HepG2 (cell line): ENCODE data around the gene MICAL3. TPM values are rescaled to one million over a fixed set of nuclear protein-coding genes. Genes with fewer than 3 reads are reported as not detected.
"Not testable (repeated sequence)": the region's sequence is repeated elsewhere in the genome, so short reads cannot be mapped to it uniquely, and the experiment has no call there.

Experiments
- ATAC-seq: fragments of 200-7000 bp; cut with Tn5 transposase; 3 replicates; pipeline ENCODE4 v1.9.1; 2020; ENCODE audit warnings: mild to moderate bottlenecking, moderate library complexity
- BruUV-seq: library from RNA; stranded (reverse); fragments of 400-500 nt; replicated peaks from 2 replicates; lab custom pipeline; 2021; lab: Mats Ljungman, UMichigan
- CTCF ChIA-PET: fragments of 300-600 bp; formaldehyde crosslinking; extraction: SDS; loops from one replicate; lab custom pipeline; 2021; ENCODE audit warnings: low total read pairs, inconsistent platforms, low intra/inter-chr PET ratio; lab: Yijun Ruan, JAX
- POLR2A ChIA-PET: fragments of 350-600 bp; sonication (Branson Sonifier 250); formaldehyde crosslinking; loops from one replicate; lab custom pipeline; 2020; ENCODE audit warnings: antibody characterized with exemption, inconsistent platforms; lab: Yijun Ruan, JAX
- DNase-seq: peaks from one replicate; pipeline ENCODE4 v3.0.0-alpha.2; 2015; ENCODE audit warnings: low spot score
- FAIRE-seq: peaks from 3 replicates; lab custom pipeline; 2011; peaks lifted over from hg19 to GRCh38; lab: Jason Lieb, UNC
- H2AFZ ChIP-seq: one replicate; pipeline ENCODE4 v1.6.1; 2011; ENCODE audit warnings: low read length, inconsistent platforms
- H3K27ac ChIP-seq: fragments of 300-600 bp; 3 replicates; pipeline ENCODE4 v1.8.0; 2011; ENCODE audit warnings: mixed run types, mild to moderate bottlenecking, mixed read lengths, low read length, inconsistent platforms; ENCODE audit not compliant: insufficient read depth; ENCODE audit errors: extremely low read length
- H3K27me3 ChIP-seq, 2 experiments: fragments of 200-600 bp in 1 of 2; 2 replicates in 1 of 2; 3 replicates in 1 of 2; pipeline versions ENCODE4 v1.6.0 to v1.8.0; 2011; ENCODE audit warnings: low read length in 2 of 2, mild to moderate bottlenecking in 2 of 2, moderate library complexity in 2 of 2, inconsistent platforms in 1 of 2; ENCODE audit not compliant: insufficient read depth in 2 of 2, control insufficient read depth in 1 of 2
- H3K36me3 ChIP-seq, 2 experiments: fragments of 200-600 bp in 1 of 2; replicated peaks in 1 of 2; 2 replicates in 1 of 2; 3 replicates in 1 of 2; pipeline versions ENCODE4 v1.5.1 to v1.8.0; 2011; ENCODE audit warnings: low read length in 2 of 2, inconsistent platforms in 1 of 2; ENCODE audit not compliant: insufficient read depth in 2 of 2, control insufficient read depth in 1 of 2
- H3K4me1 ChIP-seq: 2 replicates; pipeline ENCODE4 v1.5.1; 2012; ENCODE audit warnings: low read length, inconsistent platforms; ENCODE audit not compliant: insufficient read depth
- H3K4me2 ChIP-seq: 2 replicates; pipeline ENCODE4 v1.6.0; 2011; ENCODE audit warnings: low read depth, low read length, inconsistent platforms
- H3K4me3 ChIP-seq, 3 experiments: fragments of 200-600 bp in 1 of 3; sonication (generic), shearing (Covaris generic) in 1 of 3; replicated peaks in 1 of 3; 2 replicates each; pipeline ENCODE4 v1.5.1; 2011 to 2016; ENCODE audit warnings: low read length in 3 of 3, inconsistent platforms in 2 of 3, low read depth in 2 of 3, mild to moderate bottlenecking in 2 of 3, control low read depth in 1 of 3, mixed read lengths in 1 of 3; ENCODE audit not compliant: insufficient read depth in 1 of 3
- H3K79me2 ChIP-seq: one replicate; pipeline ENCODE4 v1.6.1; 2011; ENCODE audit warnings: low read length, inconsistent platforms; ENCODE audit not compliant: insufficient read depth
- H3K9ac ChIP-seq: 2 replicates; pipeline ENCODE4 v1.6.0; 2011; ENCODE audit warnings: mild to moderate bottlenecking, low read depth, low read length, inconsistent platforms; ENCODE audit not compliant: insufficient read depth
- H3K9me3 ChIP-seq: 2 replicates; pipeline ENCODE4 v1.5.1; 2012; ENCODE audit warnings: mild to moderate bottlenecking, low read length
- H4K20me1 ChIP-seq: 2 replicates; pipeline ENCODE4 v1.6.0; 2011; ENCODE audit warnings: inconsistent platforms, mild to moderate bottlenecking, low read length, moderate library complexity; ENCODE audit not compliant: insufficient read depth
- ELF4 ChIP-seq: sonication (generic); formaldehyde crosslinking; IDR thresholded peaks from 2 replicates; pipeline ENCODE4 v1.5.0; 2020; ENCODE audit warnings: missing genetic modification reagents, mild to moderate bottlenecking, moderate library complexity, borderline replicate concordance
- SYNCRIP ChIP-seq: fragments of 200-400 bp; formaldehyde crosslinking; IDR thresholded peaks from 2 replicates; pipeline ENCODE4 v1.6.1; 2018; ENCODE audit warnings: mild to moderate bottlenecking, low read depth, low read length; ENCODE audit not compliant: insufficient read depth
- WGBS: methylation state at CpG from one replicate; pipeline ENCODE4 v1.1.6; 2017; ENCODE audit warnings: low lambda C conversion rate; 5-methylcytosine and 5-hydroxymethylcytosine counted together
- in situ Hi-C: cut with HindIII; loops from 2 replicates; pipeline ENCODE4 v1.10.0; 2017; ENCODE audit warnings: low pct_unique_long_range_greater_than_20kb; ENCODE audit not compliant: extremely low pct_ligation_motif_present
- intact Hi-C: fragments of 100-400 bp; cut with micrococcal nuclease; formaldehyde crosslinking; loops from one replicate; pipeline ENCODE4 v1.10.0; 2022; ENCODE audit not compliant: unreplicated experiment
- polyA plus RNA-seq, 8 experiments: library from polyadenylated mRNA; depleted of rRNA in 3 of 8; stranded (reverse) in 7 of 8; unstranded in 1 of 8; fragments of >200 nt; fragmentation: Illumina TruSeq in 4 of 8; extraction: Trizol in 4 of 8; gene quantifications; 2 replicates each; pipeline versions ENCODE4 v1.2.1 to v1.2.3, GENCODE V29; 2011 to 2016; ENCODE audit warnings: low read depth in 4 of 8, missing spikeins in 1 of 8, mixed read lengths in 1 of 8; ENCODE audit not compliant: insufficient read depth in 1 of 8
- total RNA-seq, 5 experiments: library from RNA; depleted of rRNA; stranded (reverse); fragments of >200 nt; fragmentation: Illumina TruSeq; extraction: Trizol; gene quantifications; 2 replicates each; pipeline ENCODE4 v1.2.3, GENCODE V29; 2016; ENCODE audit warnings: low read depth in 1 of 5

Gene MICAL3
- total and polyA plus RNA-seq, 2 of the 13 experiments (the other 11 are each of a cell fraction or from before 2014, with no cell fraction given) = 5.3 to 12.5 TPM

DNA sequence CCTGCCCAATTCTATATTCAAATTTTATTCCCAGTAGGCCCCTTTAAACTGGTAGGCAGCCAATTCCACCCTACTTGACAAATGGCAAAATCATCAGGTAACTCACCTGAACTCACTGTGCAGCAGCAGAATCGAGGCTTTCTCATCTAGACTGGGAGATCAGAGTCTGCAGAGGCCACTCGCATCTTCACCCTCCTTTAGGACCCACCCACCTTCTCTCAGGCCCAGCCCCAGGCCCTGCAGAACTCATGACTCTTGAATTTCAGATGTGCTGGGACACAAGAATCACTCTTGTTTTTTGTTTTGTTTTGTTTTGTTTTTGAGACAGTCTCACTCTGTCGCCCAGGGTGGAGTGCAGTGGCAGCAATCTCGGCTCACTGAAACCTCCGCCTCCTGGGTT is 38.8 kb downstream of the MICAL3 start:
- WGBS = 88% methylated on average over 5 of the region's 5 CpGs
- Histone ChIP-seq H4K20me1 (no peaks in the 10 kb centered on the region), H3K9me3 (no peaks in the 10 kb centered on the region), H2AFZ (no peak overlapping the region), H3K27ac (no peak overlapping the region), H3K4me2 (no peak overlapping the region), H3K4me3 (no peak overlapping the region)
- in situ Hi-C loops = no loop called here
- POLR2A ChIA-PET = no interaction called here
- BruUV-seq = no TSS peak
- intact Hi-C loops = no loop called here
- no peak for TF ChIP-seq SYNCRIP
- TF ChIP-seq ELF4 (CRISPR knock-in tag) = no peak
- TF ChIP-seq, all 625 proteins: peak for 0
- no peaks in the 10 kb centered on the region for H3K36me3 ChIP-seq
- DNase-seq (no peak), FAIRE-seq (no peak), ATAC-seq (no peak)
- H3K4me1 ChIP-seq = peaks cover 29% of the 10 kb centered on the region
- CTCF ChIA-PET = no interaction called here
- no peaks in the 10 kb centered on the region for H3K27me3 ChIP-seq
- H3K9ac ChIP-seq = no peak overlapping the region
- peaks cover 66% of the 10 kb centered on the region for H3K79me2 ChIP-seq

DNA sequence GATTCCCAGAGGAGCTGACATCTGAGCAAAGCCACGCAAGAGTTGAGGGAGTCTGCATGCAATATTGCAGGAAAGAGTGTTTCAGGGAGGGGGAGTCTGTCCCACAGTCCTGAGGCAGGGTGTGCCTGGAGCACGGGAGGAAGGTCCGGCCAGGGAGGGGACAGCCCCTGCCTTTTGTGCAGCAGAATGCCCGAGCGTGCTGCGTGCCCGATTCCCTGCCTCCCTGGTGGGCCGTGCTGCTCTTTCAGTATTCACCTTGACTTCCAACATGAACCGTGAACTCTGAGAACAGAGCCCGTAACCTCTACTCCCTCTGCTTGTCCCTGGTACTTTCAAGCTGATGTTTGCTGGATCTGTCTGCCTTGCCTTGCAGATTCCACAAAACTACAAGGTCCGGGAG is 39.3 kb downstream of the MICAL3 start:
- H3K9ac ChIP-seq, H3K9me3 ChIP-seq, DNase-seq, H3K27me3 ChIP-seq, H3K27ac ChIP-seq, H2AFZ ChIP-seq, CTCF ChIA-PET, H3K4me3 ChIP-seq, intact Hi-C loops, H3K4me2 ChIP-seq, FAIRE-seq, BruUV-seq, H3K36me3 ChIP-seq, POLR2A ChIA-PET, H4K20me1 ChIP-seq, in situ Hi-C loops, ATAC-seq: not testable (repeated sequence)
- peaks cover 26% of the 10 kb centered on the region for H3K4me1 ChIP-seq
- WGBS = 98% methylated on average over 9 of the region's 11 CpGs
- peaks cover 66% of the 10 kb centered on the region for H3K79me2 ChIP-seq
